ENCODE measurements around the gene GINS2. TPM values are rescaled to one million over a fixed set of nuclear protein-coding genes. Genes with fewer than 3 reads are reported as not detected.

Gene GINS2
- total and polyA plus RNA-seq, 2 donors (not counting 1 experiment from before 2014, with no cell fraction given), result 1.8 to 5.5 TPM

GRCh38 chr16:85668676-85669424, 19.9 kb downstream of the GINS2 start:
- H3K4me2 ChIP-seq (ENCODE audit: extremely low read depth, insufficient read depth, low read length), result no peak overlapping the region
- no peak overlapping the region for H3K4me3 ChIP-seq (replicated peaks in 1 of 4; ENCODE audit: control extremely low read depth in 1 of 4, insufficient read depth in 1 of 4, low read depth in 3 of 4, low read length in 4 of 4)
- H3K9ac ChIP-seq (ENCODE audit: insufficient read depth, low read length), result no peak overlapping the region
- no peaks in the 10 kb centered on the region for H3K9me3 ChIP-seq (ENCODE audit: control insufficient read depth, insufficient read depth, low read depth, low read length)
- no peak for DNase-seq (ENCODE audit: low read depth in 2 of 2)
- H3K79me2 ChIP-seq (ENCODE audit: control insufficient read depth, insufficient read depth, low read length), result no peaks in the 10 kb centered on the region
- TF ChIP-seq EZH2 (IDR thresholded peaks at IDR 0.05; ENCODE audit: low read length, missing control alignments) (no peak), CTCF (conservative IDR thresholded peaks at IDR 0.05 in 1 of 2, IDR thresholded peaks at IDR 0.05 in 1 of 2; ENCODE audit: low read depth in 1 of 2, low read length in 2 of 2) (no peak)
- H3K27me3 ChIP-seq (ENCODE audit: control insufficient read depth, insufficient read depth, low read length), result no peaks in the 10 kb centered on the region
- H3K36me3 ChIP-seq (ENCODE audit: control insufficient read depth, insufficient read depth, low read length), result peaks cover 28% of the 10 kb centered on the region
- H3K27ac ChIP-seq (ENCODE audit: insufficient read depth, low read length), result no peak overlapping the region
- H2AFZ ChIP-seq (ENCODE audit: low read length), result no peak overlapping the region
- H3K4me1 ChIP-seq (ENCODE audit: control insufficient read depth, extremely low read depth, insufficient read depth, low read length), result peaks cover 4% of the 10 kb centered on the region
- H4K20me1 ChIP-seq (ENCODE audit: control insufficient read depth, extremely low read depth, insufficient read depth, low read length), result no peaks in the 10 kb centered on the region

- no peak for DNase-seq (ENCODE audit: low read depth in 2 of 2)
- H4K20me1 ChIP-seq (ENCODE audit: control insufficient read depth, extremely low read depth, insufficient read depth, low read length), result no peaks in the 10 kb centered on the region
- H3K9me3 ChIP-seq (ENCODE audit: control insufficient read depth, insufficient read depth, low read depth, low read length), result no peaks in the 10 kb centered on the region
- H3K79me2 ChIP-seq (ENCODE audit: control insufficient read depth, insufficient read depth, low read length), result no peaks in the 10 kb centered on the region
- no peak overlapping the region for H3K4me2 ChIP-seq (ENCODE audit: extremely low read depth, insufficient read depth, low read length)
- H2AFZ ChIP-seq (ENCODE audit: low read length), result no peak overlapping the region
- no peaks in the 10 kb centered on the region for H3K4me1 ChIP-seq (ENCODE audit: control insufficient read depth, extremely low read depth, insufficient read depth, low read length)
- H3K4me3 ChIP-seq (replicated peaks in 1 of 4; ENCODE audit: control extremely low read depth in 1 of 4, insufficient read depth in 1 of 4, low read depth in 3 of 4, low read length in 4 of 4), result no peak overlapping the region
- H3K27ac ChIP-seq (ENCODE audit: insufficient read depth, low read length), result no peak overlapping the region
- TF ChIP-seq EZH2 (IDR thresholded peaks at IDR 0.05; ENCODE audit: low read length, missing control alignments), result no peak
- TF ChIP-seq CTCF (conservative IDR thresholded peaks at IDR 0.05 in 1 of 2, IDR thresholded peaks at IDR 0.05 in 1 of 2; ENCODE audit: low read depth in 1 of 2, low read length in 2 of 2), result no peak
- no peak overlapping the region for H3K9ac ChIP-seq (ENCODE audit: insufficient read depth, low read length)
- H3K27me3 ChIP-seq (ENCODE audit: control insufficient read depth, insufficient read depth, low read length), result no peaks in the 10 kb centered on the region
- peaks cover 29% of the 10 kb centered on the region for H3K36me3 ChIP-seq (ENCODE audit: control insufficient read depth, insufficient read depth, low read length)
These were observed 20.8 kb downstream of the GINS2 start for GRCh38 chr16:85667841-85668413.

- Histone ChIP-seq H3K36me3 (ENCODE audit: control insufficient read depth, insufficient read depth, low read length) (peaks cover 32% of the 10 kb centered on the region), H2AFZ (ENCODE audit: low read length) (no peak overlapping the region), H3K4me2 (ENCODE audit: extremely low read depth, insufficient read depth, low read length) (no peak overlapping the region), H3K4me1 (ENCODE audit: control insufficient read depth, extremely low read depth, insufficient read depth, low read length) (no peaks in the 10 kb centered on the region), H3K4me3 (replicated peaks in 1 of 4; ENCODE audit: control extremely low read depth in 1 of 4, insufficient read depth in 1 of 4, low read depth in 3 of 4, low read length in 4 of 4) (no peak overlapping the region), H4K20me1 (ENCODE audit: control insufficient read depth, extremely low read depth, insufficient read depth, low read length) (no peaks in the 10 kb centered on the region), H3K27ac (ENCODE audit: insufficient read depth, low read length) (no peak overlapping the region), H3K9ac (ENCODE audit: insufficient read depth, low read length) (no peak overlapping the region), H3K79me2 (ENCODE audit: control insufficient read depth, insufficient read depth, low read length) (no peaks in the 10 kb centered on the region), H3K9me3 (ENCODE audit: control insufficient read depth, insufficient read depth, low read depth, low read length) (no peaks in the 10 kb centered on the region), H3K27me3 (ENCODE audit: control insufficient read depth, insufficient read depth, low read length) (no peaks in the 10 kb centered on the region)
- DNase-seq (ENCODE audit: low read depth in 2 of 2), result no peak
- TF ChIP-seq EZH2 (IDR thresholded peaks at IDR 0.05; ENCODE audit: low read length, missing control alignments), result no peak
- no peak for TF ChIP-seq CTCF (conservative IDR thresholded peaks at IDR 0.05 in 1 of 2, IDR thresholded peaks at IDR 0.05 in 1 of 2; ENCODE audit: low read depth in 1 of 2, low read length in 2 of 2)
These were observed 21.5 kb downstream of the GINS2 start for GRCh38 chr16:85667261-85667660.

Measured in fibroblast of lung (primary cell).